KOPT-K1 (cell line): ENCODE results near the gene SPHKAP.

Experiments
- H3K27ac ChIP-seq: fragments of 200-600 bp; sonication (generic); 2 replicates; pipeline ENCODE4 v1.5.1; 2016; ENCODE audit warnings: antibody characterized with exemption, mild to moderate bottlenecking, low read depth, low read length; ENCODE audit not compliant: poor library complexity, severe bottlenecking
- H3K36me3 ChIP-seq: fragments of 200-600 bp; sonication (generic); 2 replicates; pipeline ENCODE4 v1.5.1; 2017; ENCODE audit warnings: antibody characterized with exemption, mild to moderate bottlenecking, low read length, moderate library complexity; ENCODE audit not compliant: insufficient read depth
- H3K9me3 ChIP-seq: fragments of 200-600 bp; sonication (generic); 2 replicates; pipeline ENCODE4 v1.5.1; 2017; ENCODE audit warnings: antibody characterized with exemption, low read length, mild to moderate bottlenecking; ENCODE audit not compliant: insufficient read depth, poor library complexity, severe bottlenecking

SPHKAP gene

DNA sequence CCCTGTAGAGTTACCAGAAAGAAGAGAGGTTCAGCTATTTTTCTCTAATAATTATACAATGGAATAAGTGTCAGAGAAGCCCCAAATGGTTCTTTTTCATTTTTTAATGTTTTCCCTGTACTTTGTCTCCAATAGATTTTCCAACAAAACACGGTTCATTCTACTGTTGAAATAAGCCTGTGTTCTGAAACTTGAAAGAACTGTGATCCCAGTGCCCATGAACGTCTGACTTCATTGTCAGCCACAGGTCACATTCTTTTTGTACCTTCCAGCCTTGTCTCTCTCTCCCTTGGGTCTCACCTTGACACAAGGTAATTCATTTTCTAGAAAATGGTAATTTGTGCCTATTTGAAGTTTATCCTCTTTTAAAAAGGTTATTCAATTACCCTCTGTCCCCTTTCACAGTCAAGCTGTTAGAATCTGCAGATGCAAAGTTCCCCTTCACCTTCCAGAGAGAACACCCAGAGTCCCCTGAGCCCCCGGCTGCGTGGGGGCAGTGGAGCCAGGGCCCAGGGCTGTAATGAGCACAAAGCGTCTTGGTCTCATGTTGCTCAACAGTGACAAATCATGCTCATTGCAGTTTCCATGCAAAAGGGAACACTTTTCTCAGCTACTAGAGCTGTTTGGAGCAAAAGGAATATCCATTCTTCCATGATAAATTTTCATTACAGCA, 115.2 kb downstream of the SPHKAP start:
- no peak overlapping the region for H3K27ac ChIP-seq
- H3K36me3 ChIP-seq, result no peaks in the 10 kb centered on the region
- no peaks in the 10 kb centered on the region for H3K9me3 ChIP-seq

DNA sequence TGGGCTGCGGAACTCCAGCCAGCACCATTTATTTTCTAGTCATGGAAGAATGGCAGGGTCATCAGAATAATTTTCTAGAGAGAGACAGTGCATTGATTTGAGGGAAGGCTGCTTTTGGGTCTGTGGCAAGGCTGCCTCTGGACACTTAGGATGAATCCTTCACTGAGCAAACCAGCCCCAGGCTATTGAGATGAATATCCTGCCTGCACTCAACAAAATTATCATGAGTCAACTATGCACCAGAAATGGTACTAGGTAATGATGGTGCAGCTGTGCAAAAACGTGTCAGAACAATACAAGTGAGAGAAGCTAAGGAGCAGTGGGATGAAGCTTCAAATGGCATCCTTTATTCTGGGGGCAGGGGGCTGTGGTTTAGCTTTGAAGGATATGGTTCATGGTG, 115.8 kb downstream of the SPHKAP start:
- Histone ChIP-seq H3K36me3 (no peaks in the 10 kb centered on the region), H3K27ac (no peak overlapping the region), H3K9me3 (no peaks in the 10 kb centered on the region)

DNA sequence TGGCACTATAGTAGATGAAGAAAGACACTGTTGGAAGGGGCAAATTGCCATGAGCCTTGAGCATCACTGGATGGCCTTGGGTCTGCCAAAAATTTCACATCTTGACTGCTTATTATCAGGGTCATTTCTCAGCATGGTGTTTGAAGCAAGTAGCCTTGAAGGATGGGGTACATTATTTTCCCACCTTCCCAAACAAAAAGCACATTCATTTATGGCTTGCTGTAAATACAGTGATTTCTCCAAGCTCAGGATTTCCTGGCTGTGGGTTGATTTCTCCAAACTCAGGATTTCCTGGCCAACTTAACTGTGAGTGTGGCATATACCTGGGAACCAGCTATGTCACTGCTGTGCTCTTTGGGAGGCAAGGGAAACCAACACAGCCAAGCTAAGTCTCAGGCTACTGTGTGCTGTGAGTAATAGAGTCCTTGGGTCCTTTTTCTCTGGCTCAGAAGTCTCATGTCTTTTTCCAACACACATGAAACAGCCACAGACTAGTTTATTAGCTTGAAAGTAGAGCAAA, 116.6 kb downstream of the SPHKAP start:
- Histone ChIP-seq H3K9me3 (no peaks in the 10 kb centered on the region), H3K36me3 (no peaks in the 10 kb centered on the region), H3K27ac (no peak overlapping the region)

DNA sequence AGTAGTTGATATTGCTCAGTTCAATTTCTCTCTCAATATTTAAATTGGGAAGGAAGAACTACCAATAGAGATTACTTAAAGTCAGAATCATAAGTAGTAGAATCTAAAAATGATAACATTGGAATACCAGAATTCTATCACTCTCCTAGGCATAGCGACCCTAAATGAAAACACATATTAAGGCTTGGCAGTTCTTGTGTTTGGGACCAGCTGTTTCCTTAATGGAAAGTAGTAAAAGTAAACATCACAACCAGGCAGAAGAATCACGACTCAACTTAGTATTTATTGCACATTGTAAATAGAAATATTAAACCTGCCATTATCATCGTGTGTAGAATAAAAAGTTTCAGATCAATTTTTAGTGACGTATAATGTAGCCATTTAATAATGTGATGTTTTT, 117.5 kb downstream of the SPHKAP start:
- Histone ChIP-seq H3K9me3 (no peaks in the 10 kb centered on the region), H3K27ac (no peak overlapping the region), H3K36me3 (no peaks in the 10 kb centered on the region)

DNA sequence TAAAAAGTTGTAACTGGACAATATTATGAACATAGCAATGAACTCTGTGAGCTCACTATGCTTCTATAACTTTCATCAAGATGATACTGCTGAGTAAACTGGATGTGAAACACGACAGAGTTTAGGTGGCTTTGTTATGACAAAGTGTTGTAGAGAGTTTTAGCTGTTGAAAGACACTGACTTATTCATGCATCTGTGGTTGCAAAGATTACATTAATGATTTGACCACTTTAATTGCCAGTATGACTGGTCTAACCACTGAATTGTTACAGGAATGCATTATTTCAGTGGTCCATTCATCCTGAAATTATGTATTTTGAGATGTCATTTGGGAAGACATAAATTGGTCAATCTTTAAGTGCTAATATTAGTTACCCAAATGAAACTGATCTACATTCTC, 117.9 kb downstream of the SPHKAP start:
- Histone ChIP-seq H3K27ac (no peak overlapping the region), H3K9me3 (no peaks in the 10 kb centered on the region), H3K36me3 (no peaks in the 10 kb centered on the region)

DNA sequence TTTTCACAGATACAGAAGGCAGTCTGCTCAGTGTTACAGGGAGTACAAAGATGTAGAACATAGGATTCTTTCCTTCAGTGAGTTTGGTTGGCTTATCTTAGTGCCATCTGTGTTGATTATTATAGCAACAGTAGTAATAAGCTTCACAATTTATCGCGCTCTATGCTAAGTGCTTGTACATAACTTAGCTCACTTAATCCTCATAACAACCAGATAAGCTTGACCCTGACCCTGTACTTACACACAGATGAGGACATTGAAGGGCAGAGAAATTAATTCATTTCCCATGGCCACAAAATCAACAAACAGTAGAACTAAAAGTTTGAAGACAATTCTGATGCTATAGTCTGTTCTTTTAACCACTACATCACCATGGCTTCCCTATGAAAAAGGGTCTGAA, 121.8 kb downstream of the SPHKAP start:
- H3K36me3 ChIP-seq, result no peaks in the 10 kb centered on the region
- H3K9me3 ChIP-seq, result no peaks in the 10 kb centered on the region
- no peak overlapping the region for H3K27ac ChIP-seq

DNA sequence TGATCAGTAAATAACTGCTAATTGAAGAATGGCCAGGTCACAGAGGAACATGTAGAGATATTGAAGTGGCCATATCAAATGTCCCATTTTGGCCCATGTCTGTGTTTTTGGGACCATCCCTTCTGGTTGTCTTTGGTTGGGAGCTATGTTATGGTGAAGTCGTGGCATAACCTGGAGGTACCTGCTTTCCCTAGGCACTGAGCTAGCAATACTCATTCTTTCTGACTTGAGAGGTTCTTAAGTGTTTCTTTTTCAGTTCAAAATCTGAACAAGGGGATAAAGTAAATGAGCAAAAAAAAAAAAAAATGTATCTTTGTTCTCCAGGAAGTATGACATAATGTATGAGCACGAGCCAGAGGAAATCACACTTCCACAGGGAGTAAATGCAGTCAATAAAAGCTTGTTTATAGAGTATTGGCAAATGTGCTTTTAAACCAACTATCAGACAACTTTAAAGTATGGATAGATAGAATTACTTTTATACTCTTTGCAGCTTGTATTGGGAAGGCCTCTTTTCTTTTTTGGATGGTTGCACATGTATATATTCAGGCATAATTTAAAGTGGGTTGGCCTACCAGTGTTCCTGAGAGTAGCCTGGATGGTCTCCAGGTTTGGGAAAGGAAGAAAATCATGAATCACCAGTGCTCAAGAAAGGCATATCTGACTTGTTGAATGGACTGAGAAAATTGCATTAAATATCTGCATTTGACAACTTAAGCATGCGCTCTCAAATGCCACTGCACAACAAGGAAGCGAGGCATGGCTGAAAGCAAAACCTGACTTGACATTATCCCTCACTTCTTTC, 125.0 kb downstream of the SPHKAP start:
- Histone ChIP-seq H3K9me3 (no peaks in the 10 kb centered on the region), H3K36me3 (no peaks in the 10 kb centered on the region), H3K27ac (no peak overlapping the region)

DNA sequence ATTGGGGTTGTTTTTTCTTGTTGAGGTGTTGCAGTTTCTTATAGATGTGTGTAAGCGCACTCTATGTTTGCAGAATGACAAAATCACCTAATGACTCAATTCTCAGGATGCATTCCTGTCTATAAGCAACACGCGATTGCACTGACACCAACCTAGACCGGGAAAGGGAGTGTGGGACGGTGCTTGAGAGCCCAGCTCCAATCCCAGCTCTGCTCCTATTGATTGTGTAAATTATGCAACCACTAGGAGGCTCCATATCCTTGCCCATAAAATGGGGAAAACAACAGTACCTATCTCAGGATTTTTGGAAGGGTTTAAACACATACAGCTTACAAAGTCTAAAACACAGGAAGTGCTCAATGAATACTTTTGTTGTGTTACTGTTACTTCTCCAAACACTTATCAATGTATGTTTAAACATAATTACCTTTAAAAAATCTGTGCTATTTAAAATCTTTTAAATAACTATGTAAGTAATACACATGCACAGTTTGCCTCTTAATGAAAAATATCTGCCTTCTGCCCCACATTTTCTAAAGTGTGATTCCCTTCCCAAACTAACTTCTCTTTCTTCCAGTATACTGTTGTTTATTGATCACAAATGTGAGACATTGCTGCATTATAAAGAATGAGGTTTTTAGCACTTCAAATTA, 132.5 kb downstream of the SPHKAP start:
- no peaks in the 10 kb centered on the region for H3K9me3 ChIP-seq
- H3K36me3 ChIP-seq, result no peaks in the 10 kb centered on the region
- H3K27ac ChIP-seq, result no peak overlapping the region

DNA sequence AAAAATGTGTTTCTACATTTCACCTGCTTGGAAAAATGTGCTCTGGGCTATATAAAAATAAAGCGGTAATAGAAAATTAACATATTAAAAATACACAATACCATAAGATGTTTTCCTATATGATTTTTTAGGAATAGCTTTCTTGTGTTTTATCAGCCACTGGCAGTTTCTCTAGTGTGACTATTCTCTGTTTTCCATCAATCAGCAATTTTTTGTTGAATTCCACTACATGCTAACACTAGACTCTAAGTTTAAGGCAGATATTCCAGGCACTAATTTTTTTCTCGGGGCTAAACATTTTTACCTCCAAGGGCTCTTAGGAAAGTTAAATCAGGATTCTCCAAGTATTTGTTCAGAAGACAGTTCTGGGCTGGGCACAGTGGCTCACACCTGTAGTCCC, 140.5 kb downstream of the SPHKAP start:
- no peaks in the 10 kb centered on the region for H3K36me3 ChIP-seq
- H3K9me3 ChIP-seq, result no peaks in the 10 kb centered on the region
- no peak overlapping the region for H3K27ac ChIP-seq

DNA sequence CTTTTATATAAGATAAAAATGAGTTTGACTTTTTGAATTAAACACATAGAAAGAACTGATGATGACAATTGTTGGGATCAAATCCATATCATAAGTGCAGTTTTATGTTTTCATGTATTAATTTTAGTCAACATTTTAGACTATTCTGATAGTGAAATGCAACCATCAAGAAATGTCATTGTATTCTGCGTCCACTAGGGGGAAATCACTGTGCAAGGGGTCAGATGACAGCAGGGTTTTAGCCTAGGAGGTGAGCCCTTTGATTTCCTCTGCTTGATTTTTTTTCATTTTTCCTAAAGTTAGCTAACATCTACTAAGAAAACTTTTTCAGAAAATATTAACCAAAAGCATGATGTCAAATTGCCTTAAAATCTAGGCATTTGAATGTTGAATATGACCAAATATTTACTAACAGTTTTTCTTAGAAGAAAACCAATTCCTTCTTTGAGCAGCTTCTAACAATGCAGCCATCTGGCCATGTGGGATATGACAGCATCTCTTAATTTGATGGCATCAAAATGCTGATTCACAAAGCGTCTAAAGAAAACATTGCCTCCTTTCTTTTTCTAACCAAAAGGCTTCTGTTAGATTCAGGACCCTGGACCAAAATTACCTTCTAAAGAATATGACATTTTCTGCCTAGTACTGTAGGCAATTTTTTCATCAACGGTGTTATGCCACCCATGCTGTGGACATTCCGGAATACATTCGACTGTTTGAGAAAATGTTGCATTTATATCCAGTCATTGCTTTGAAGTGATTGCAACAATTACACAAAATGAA, 141.5 kb downstream of the SPHKAP start:
- Histone ChIP-seq H3K36me3 (no peaks in the 10 kb centered on the region), H3K9me3 (no peaks in the 10 kb centered on the region), H3K27ac (no peak overlapping the region)

DNA sequence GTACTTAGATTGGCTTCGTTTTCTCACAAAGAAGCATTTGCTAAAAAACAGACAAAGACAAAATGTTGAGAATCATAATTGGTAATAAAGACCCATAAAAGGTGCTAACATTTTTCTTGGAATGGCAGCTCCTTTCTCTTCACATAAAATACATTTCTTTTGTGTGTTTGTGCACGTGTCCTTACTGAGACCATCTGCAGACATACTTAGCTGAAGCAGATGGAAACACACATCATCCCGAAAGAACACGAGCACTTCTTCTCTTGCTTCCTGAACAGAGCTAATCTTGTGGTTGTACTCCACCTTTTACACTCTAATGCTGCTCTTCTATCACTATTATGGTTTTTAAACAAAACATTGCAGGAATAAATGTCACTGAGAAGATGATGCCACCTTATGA, 142.5 kb downstream of the SPHKAP start:
- no peaks in the 10 kb centered on the region for H3K36me3 ChIP-seq
- H3K27ac ChIP-seq, result no peak overlapping the region
- no peaks in the 10 kb centered on the region for H3K9me3 ChIP-seq

DNA sequence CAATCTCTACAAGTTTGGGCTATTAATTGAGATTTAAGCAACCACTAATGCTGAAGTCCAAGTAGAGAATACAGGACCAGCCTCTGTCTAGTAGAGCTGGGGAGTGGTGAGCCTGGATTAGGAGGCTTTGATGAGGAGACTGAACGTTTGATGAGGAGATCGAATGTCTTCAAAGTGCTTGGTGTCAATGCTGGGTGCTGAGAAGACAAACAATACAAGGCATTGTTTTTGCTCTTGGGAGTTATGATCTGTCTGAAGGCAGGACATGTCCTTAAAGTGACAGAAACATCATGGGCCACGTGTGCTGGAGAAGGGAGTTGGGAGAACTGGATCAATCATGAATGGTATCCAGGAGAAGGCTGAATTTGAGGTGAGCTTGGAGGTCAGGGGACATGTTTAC, 143.6 kb downstream of the SPHKAP start:
- Histone ChIP-seq H3K27ac (no peak overlapping the region), H3K36me3 (no peaks in the 10 kb centered on the region), H3K9me3 (no peaks in the 10 kb centered on the region)

DNA sequence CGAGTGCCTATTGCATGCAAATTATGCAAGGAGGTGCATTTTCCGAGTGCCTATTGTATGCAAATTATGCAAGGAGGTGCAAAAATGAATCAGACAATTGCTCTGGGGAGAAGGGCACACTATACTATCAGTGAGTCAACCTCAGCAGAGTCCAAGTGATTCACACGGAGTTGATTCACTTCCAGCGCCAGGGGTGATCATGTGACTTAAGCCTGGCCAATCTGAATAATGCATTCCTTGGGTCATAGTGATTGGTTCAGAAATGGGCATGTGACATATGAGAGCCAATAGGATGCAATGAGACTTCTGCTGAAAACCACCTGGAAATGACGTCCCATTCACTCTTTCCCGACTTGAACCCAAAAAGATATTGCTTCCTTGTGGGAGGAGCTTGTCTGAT, 157.9 kb downstream of the SPHKAP start:
- Histone ChIP-seq H3K27ac (no peak overlapping the region), H3K36me3 (no peaks in the 10 kb centered on the region), H3K9me3 (no peaks in the 10 kb centered on the region)

DNA sequence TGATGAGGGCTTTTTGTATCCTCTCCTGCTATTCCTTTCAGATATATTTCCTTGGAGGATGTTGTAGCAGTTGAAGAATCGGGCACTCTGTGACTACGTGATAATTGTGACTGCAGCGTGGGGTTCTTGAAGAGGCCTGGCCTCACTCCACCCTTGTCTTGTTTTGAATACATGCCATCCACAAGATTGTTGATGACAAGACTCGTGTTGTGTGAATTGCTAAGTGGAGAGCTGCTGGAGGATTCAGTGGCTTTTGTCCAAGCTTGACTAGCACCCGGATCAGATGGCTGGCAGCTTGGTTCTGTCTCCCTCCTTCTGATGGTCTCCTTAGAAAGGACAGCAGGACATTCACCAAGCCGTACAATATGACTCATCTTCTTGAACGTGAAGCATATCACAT, 163.2 kb downstream of the SPHKAP start:
- Histone ChIP-seq H3K36me3 (no peaks in the 10 kb centered on the region), H3K27ac (no peak overlapping the region), H3K9me3 (no peaks in the 10 kb centered on the region)

DNA sequence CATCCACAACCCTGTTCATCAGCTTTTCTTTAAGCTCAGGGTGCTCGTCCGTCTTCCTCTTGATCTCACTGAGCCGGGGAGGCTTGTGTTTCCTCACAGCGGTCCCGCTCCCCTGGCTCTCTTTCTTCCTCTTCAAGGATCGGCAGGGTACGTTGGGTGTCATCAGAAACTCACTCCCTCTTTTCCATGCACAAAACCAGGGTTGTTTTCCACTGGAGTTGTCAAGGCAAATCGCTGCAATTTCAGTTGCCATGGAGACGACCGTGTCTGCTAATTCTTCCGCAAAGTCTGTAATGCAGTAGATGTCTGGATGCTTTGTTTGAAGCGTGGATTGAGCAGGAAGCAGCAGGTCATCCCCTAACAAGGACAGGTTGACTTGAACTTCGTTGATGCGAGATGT, 163.7 kb downstream of the SPHKAP start:
- no peaks in the 10 kb centered on the region for H3K9me3 ChIP-seq
- H3K36me3 ChIP-seq, result no peaks in the 10 kb centered on the region
- no peak overlapping the region for H3K27ac ChIP-seq
